ENCODE measurements around the gene LYZL6. TPM values are rescaled to one million over a fixed set of nuclear protein-coding genes. Genes with fewer than 3 reads are reported as not detected.

Gene LYZL6, protein sequence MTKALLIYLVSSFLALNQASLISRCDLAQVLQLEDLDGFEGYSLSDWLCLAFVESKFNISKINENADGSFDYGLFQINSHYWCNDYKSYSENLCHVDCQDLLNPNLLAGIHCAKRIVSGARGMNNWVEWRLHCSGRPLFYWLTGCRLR
- not detected in 2 replicates for total RNA-seq

DNA sequence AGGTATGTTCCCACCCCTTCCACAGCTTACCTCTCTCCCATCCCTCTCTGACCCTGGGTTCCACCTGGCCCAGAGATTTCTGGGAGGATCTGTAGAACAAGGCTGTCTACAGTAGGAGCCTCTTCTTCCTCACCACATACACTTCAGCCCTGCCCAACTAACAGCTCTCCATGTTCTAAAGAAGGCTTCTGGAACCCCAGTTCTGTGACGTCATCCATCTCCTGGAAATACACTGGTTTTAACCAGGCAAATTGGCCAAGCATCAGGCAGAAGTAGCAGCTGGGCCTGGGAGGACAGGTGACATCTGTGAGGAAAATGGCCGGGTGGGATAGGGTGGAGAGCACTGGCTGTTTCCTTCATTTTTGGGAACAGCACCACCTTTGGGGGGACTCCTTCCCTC is at the start of gene LYZL6:
Gene LYZL6, minus strand, starts transcription at position 177 of the 400 bp plus-strand sequence. CDS start 4,357 bp downstream, outside the sequence.

DNA sequence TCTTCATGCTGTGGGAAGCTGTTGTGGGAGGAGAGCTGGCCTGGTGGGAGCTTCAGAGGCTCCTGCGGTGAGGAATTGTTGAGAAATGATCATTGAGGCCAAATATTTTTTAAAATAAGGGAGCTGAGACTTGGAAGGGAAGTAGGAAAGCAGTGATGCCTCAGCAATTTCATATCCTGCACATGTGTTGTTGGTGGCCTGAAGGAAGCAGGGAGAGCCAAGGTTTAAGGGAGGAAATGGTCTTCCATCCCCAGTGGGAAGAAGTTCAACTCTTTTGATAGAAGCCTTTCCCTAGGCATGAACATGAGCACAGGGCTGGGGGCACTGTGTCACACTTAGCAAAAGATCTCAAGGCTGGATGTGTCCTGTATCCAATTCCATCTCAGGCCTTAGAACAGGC is 43.1 kb upstream of the LYZL6 start, which contains the start of gene CCL14:
Gene CCL14, minus strand, starts transcription at position 87 of the 400 bp plus-strand sequence. Its CDS starts 80 bp downstream, at position 7.

DNA sequence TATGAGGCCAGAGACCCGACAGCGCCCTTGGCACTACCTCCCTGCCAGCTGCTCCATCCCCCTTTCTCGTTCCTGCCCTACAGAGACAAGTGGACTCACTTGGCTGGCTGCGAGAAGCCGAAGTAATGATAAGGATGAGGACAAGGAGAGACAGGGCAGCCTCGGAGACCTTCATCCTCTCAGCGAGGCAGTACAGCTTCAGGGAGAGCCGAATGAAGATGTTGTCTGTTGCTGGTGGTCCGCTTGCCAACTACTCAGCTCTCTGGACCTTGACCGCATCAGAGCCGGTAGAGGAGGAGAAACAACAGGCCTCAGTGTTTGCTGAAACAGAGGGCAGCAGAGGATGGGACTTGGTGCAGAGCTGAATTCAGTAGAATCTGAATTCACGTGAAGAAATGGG is 37.7 kb upstream of the LYZL6 start, which contains the start of gene CCL16:
Gene CCL16, minus strand, starts transcription at position 252 of the 400 bp plus-strand sequence. Its CDS starts 77 bp downstream, at position 175.

DNA sequence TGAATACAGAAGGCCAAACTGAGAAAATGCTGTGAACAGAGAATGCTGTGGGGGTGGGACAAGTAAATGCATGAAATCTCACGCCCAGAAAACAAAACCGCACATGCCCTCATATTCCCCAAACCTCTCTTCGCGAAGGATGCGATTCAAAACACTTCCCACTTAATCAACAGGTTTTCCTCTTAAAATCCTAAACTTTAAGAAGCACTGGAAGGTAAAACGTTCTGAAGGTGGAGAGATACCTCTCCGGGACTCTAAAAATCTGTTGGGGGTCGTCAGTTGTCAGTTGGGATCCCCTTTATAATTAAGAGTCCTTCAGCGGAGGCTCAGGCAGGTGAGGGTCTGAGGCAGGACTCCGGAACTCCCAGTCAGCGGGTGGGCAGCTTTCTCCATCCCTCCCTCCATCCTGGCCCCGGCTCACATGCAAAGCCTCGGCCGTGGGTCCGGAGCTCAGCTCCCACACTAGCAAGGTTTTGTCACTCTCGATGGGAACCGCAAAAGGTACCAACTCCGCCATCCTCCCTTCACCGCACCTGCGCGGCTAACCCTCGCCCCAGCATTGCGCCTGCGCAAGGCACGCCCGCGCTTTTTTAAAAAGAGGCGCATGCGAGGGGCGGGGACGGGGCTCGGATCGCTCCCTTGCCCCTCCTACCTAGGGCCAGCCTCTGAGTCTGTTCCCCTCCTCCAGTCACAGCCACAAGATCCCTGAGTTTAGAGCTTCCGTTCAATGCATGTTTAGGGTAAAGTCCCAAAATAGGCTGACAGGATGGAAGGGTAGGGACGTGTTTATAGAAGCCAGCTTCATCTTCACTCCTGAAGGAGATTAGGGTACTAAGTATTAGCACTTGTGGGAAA is 13.1 kb downstream of the LYZL6 start, which contains the start of gene RDM1:
Gene RDM1, minus strand, starts transcription at position 563 of the 855 bp plus-strand sequence. Its CDS starts 46 bp downstream, at position 517.

Other genes starting within 250 kb of the LYZL6 start
- gene RASL10B, start 212.1 kb downstream of the LYZL6 start, total RNA-seq, result 1.2 and 3.9 TPM in 2 replicates
- 0.28 TPM in 1 of 2 replicates, not detected in the other for gene GAS2L2, start 190.5 kb downstream of the LYZL6 start, total RNA-seq
- gene C17orf50, start 182.8 kb downstream of the LYZL6 start, total RNA-seq, result not detected in 2 replicates
- 0.28 and 0.38 TPM in 2 replicates for gene MMP28, start 148.1 kb downstream of the LYZL6 start, total RNA-seq
- 44.5 and 62.1 TPM in 2 replicates for gene TAF15, start 134.2 kb downstream of the LYZL6 start, total RNA-seq
- not detected in 2 replicates for gene HEATR9, start 74.8 kb downstream of the LYZL6 start, total RNA-seq
- 0.28 TPM in 1 of 2 replicates, not detected in the other for gene CCL5, start 63.4 kb downstream of the LYZL6 start, total RNA-seq
- gene RDM1, start 12.9 kb downstream of the LYZL6 start, total RNA-seq, result 0.28 and 1.3 TPM in 2 replicates
- gene CCL16, start 37.8 kb upstream of the LYZL6 start, total RNA-seq, result not detected in 2 replicates
- not detected in 2 replicates for gene CCL14, start 43.0 kb upstream of the LYZL6 start, total RNA-seq
- gene CCL15, start 57.8 kb upstream of the LYZL6 start, total RNA-seq, result not detected in 2 replicates
- not detected in 2 replicates for gene CCL23, start 74.3 kb upstream of the LYZL6 start, total RNA-seq
- gene CCL18, start 120.6 kb upstream of the LYZL6 start, total RNA-seq, result not detected in 2 replicates
- gene CCL3, start 146.4 kb upstream of the LYZL6 start, total RNA-seq, result 0.56 TPM in 1 of 2 replicates, not detected in the other
- not detected in 2 replicates for gene CCL4, start 160.1 kb upstream of the LYZL6 start, total RNA-seq
- gene TBC1D3B, start 232.9 kb upstream of the LYZL6 start, total RNA-seq, result 0.56 TPM in 1 of 2 replicates, not detected in the other

All from regular cardiac myocyte (primary cell).